ENCODE measurements around the gene SLC25A3. TPM values are rescaled to one million over a fixed set of nuclear protein-coding genes. Genes with fewer than 3 reads are reported as not detected.

SLC25A3 gene
- 289 to 802 TPM (median 389 TPM) in 3 replicates for polyA plus RNA-seq
- polyA plus RNA-seq (2011; ENCODE audit: low read depth) = 206 TPM
- 695 and 997 TPM in 2 replicates for polyA plus RNA-seq (2011; cell fraction: cytosol; rRNA removed)
- 442 and 563 TPM in 2 replicates for polyA plus RNA-seq (2011; cell fraction: nucleus; rRNA removed)
- 419 and 507 TPM in 2 replicates for polyA plus RNA-seq (2012; ENCODE audit: low replicate concordance)
- 177 to 463 TPM (median 320 TPM) in 3 replicates for polyA minus RNA-seq
- 633 TPM for polyA minus RNA-seq (2011; cell fraction: cytosol; rRNA and poly(A)+ RNA removed)
- polyA minus RNA-seq (2011; cell fraction: nucleus; rRNA and poly(A)+ RNA removed) = 238 and 245 TPM in 2 replicates

GRCh38 chr12:98593351-98594049 lies at the start of gene SLC25A3:
Gene SLC25A3, plus strand, starts transcription at chr12:98593686. Its CDS starts 293 bp downstream, at chr12:98593979.
- Histone ChIP-seq H3K79me2 (ENCODE audit: control insufficient read depth, insufficient read depth, low read length) (peaks cover 51% of the 10 kb centered on the region), H3K4me1 (ENCODE audit: control insufficient read depth, extremely low read depth, insufficient read depth, low read length) (peaks cover 15% of the 10 kb centered on the region), H3K9me1 (ENCODE audit: control insufficient read depth, extremely low read depth, insufficient read depth, low read length) (no peaks in the 10 kb centered on the region), H3K9me3 (ENCODE audit: control insufficient read depth, low read depth, low read length) (no peaks in the 10 kb centered on the region), H3K9ac (ENCODE audit: control insufficient read depth, extremely low read depth, insufficient read depth, low read length) (peak within 1 kb of the TSS; percentile 99), H4K20me1 (ENCODE audit: control insufficient read depth, extremely low read depth, insufficient read depth, low read length) (peaks cover 30% of the 10 kb centered on the region), H2AFZ (ENCODE audit: control insufficient read depth, low read length) (peak within 1 kb of the TSS; percentile 96), H3K36me3 (ENCODE audit: control insufficient read depth in 2 of 2, extremely low read depth in 1 of 2, insufficient read depth in 2 of 2, low read length in 2 of 2) (peaks cover 8 to 25% of the 10 kb centered on the region in 2 experiments), H3K27ac (ENCODE audit: control insufficient read depth, insufficient read depth, low read length) (peak within 1 kb of the TSS; percentile 96), H3K27me3 (ENCODE audit: control insufficient read depth, extremely low read depth, insufficient read depth, low read length) (no peaks in the 10 kb centered on the region), H3K4me3 (ENCODE audit: control insufficient read depth in 2 of 3, extremely low read depth in 1 of 3, insufficient read depth in 2 of 3, low read depth in 1 of 3, low read length in 3 of 3) (peak within 1 kb of the TSS; percentile 78 to 100 (median 98)), H3K4me2 (ENCODE audit: control insufficient read depth, extremely low read depth, insufficient read depth, low read depth, low read length) (peak within 1 kb of the TSS; percentile 97)
- TF ChIP-seq, protein P1, sequence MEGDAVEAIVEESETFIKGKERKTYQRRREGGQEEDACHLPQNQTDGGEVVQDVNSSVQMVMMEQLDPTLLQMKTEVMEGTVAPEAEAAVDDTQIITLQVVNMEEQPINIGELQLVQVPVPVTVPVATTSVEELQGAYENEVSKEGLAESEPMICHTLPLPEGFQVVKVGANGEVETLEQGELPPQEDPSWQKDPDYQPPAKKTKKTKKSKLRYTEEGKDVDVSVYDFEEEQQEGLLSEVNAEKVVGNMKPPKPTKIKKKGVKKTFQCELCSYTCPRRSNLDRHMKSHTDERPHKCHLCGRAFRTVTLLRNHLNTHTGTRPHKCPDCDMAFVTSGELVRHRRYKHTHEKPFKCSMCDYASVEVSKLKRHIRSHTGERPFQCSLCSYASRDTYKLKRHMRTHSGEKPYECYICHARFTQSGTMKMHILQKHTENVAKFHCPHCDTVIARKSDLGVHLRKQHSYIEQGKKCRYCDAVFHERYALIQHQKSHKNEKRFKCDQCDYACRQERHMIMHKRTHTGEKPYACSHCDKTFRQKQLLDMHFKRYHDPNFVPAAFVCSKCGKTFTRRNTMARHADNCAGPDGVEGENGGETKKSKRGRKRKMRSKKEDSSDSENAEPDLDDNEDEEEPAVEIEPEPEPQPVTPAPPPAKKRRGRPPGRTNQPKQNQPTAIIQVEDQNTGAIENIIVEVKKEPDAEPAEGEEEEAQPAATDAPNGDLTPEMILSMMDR (optimal IDR thresholded peaks at IDR 0.05 in 1 of 3, IDR thresholded peaks at IDR 0.05 in 1 of 3, conservative IDR thresholded peaks at IDR 0.05 in 1 of 3; ENCODE audit: extremely low read depth in 1 of 3, insufficient read depth in 2 of 3, low read length in 3 of 3) = no peak
- TF ChIP-seq EZH2 (IDR thresholded peaks at IDR 0.05; ENCODE audit: low read length) = no peak
- DNase-seq (ENCODE audit: low read depth, low spot score) (peak; percentile 93), FAIRE-seq (peak; percentile 39)
- dilution Hi-C loops (cut with MboI; ENCODE audit: extremely low pct_ligation_motif_present, low sequenced_read_pairs) = no loop called here

DNA sequence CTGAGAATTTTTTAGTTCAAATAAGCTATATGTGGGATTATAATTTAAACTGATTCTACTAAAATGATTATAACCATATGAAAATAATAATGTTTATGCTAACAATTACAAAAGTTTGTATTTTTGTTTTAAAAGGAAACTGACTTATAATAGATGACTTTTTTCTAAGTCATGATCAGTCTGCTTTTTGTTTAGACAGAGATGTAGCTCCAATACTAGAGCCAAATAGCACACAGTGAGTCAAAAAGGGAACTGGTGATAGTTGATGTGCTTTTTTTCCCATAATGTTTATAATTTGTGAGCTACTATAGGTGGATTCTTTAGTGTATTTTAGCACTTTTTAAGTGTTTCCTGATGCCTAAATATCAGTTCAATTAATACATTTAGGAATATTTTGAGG lies 49.8 kb upstream of the SLC25A3 start:
- DNase-seq (ENCODE audit: low read depth, low spot score) (no peak), FAIRE-seq (no peak)
- Histone ChIP-seq H3K27ac (ENCODE audit: control insufficient read depth, insufficient read depth, low read length) (no peak overlapping the region), H3K9me1 (ENCODE audit: control insufficient read depth, extremely low read depth, insufficient read depth, low read length) (no peaks in the 10 kb centered on the region), H3K4me3 (ENCODE audit: control insufficient read depth in 2 of 3, extremely low read depth in 1 of 3, insufficient read depth in 2 of 3, low read depth in 1 of 3, low read length in 3 of 3) (no peak overlapping the region), H3K9me3 (ENCODE audit: control insufficient read depth, low read depth, low read length) (no peaks in the 10 kb centered on the region), H3K79me2 (ENCODE audit: control insufficient read depth, insufficient read depth, low read length) (peaks cover 5% of the 10 kb centered on the region), H3K9ac (ENCODE audit: control insufficient read depth, extremely low read depth, insufficient read depth, low read length) (no peak overlapping the region), H3K36me3 (ENCODE audit: control insufficient read depth in 2 of 2, extremely low read depth in 1 of 2, insufficient read depth in 2 of 2, low read length in 2 of 2) (peaks cover 1 to 7% of the 10 kb centered on the region in 2 experiments), H3K4me1 (ENCODE audit: control insufficient read depth, extremely low read depth, insufficient read depth, low read length) (no peaks in the 10 kb centered on the region), H3K27me3 (ENCODE audit: control insufficient read depth, extremely low read depth, insufficient read depth, low read length) (no peaks in the 10 kb centered on the region), H2AFZ (ENCODE audit: control insufficient read depth, low read length) (no peak overlapping the region), H4K20me1 (ENCODE audit: control insufficient read depth, extremely low read depth, insufficient read depth, low read length) (peaks cover 3% of the 10 kb centered on the region), H3K4me2 (ENCODE audit: control insufficient read depth, extremely low read depth, insufficient read depth, low read depth, low read length) (no peak overlapping the region)
- TF ChIP-seq EZH2 (IDR thresholded peaks at IDR 0.05; ENCODE audit: low read length) = no peak
- TF ChIP-seq, protein P1 (optimal IDR thresholded peaks at IDR 0.05 in 1 of 3, IDR thresholded peaks at IDR 0.05 in 1 of 3, conservative IDR thresholded peaks at IDR 0.05 in 1 of 3; ENCODE audit: extremely low read depth in 1 of 3, insufficient read depth in 2 of 3, low read length in 3 of 3) = no peak
- dilution Hi-C loops (cut with MboI; ENCODE audit: extremely low pct_ligation_motif_present, low sequenced_read_pairs) = no loop called here
